Fibroblast of villous mesenchyme (primary cell): ENCODE measurements around the gene SLC2A6. TPM values are rescaled to one million over a fixed set of nuclear protein-coding genes. Genes with fewer than 3 reads are reported as not detected.

ENCODE experiments used
- DNase-seq: peaks from one replicate; pipeline ENCODE4 v3.0.0-alpha.2; 2010; ENCODE audit warnings: low read depth
- H3K4me3 ChIP-seq: 2 replicates; pipeline ENCODE4 v1.5.1; 2011; ENCODE audit warnings: low read depth, mild to moderate bottlenecking, low read length
- total RNA-seq: library from RNA; depleted of rRNA; stranded (reverse); fragments of >200 nt; gene quantifications from 2 replicates; pipeline ENCODE4 v1.2.3, GENCODE V29; 2012
- TF ChIP-seq, protein P1 (sequence below): IDR thresholded peaks from 2 replicates; pipeline ENCODE4 v1.5.1; 2012; ENCODE audit warnings: low read depth, mild to moderate bottlenecking, low read length; ENCODE audit not compliant: insufficient read depth

Gene SLC2A6
- total RNA-seq, 1 donor, result 41.9 TPM

DNA sequence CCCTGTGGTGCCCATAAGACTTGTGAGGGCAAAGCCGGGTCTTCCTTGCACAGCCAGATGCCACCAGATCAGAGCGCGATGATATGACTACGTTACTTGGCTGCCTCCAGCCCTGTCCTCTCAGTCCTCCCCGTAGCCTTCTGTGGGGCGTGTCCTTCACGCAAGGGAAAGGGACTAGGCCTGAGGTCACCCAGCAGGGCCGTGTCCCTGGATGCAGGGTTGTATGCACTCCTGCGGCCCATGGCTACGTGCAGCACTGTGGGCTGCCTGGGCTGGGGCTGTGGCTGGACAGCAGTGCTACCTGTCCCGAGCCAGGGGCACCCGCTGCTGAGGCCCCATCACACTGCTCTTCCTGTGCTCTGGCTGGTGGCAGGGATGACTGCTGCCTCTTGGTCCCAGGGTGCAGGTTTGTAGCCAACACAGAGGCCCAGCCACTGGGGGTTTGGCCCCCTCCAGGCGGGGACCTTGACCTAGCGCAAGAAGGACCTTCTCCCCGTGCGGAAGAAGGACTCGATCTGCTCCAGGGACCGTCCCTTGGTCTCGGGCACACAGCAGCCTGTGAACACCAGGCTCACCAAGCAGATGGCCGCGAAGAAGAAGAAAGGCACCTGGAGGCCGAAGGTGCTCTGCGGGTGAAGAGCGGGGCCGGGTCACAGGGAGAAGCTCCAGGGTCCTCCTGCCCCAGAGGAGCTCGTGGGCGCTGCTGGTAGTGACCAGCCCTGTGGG is 7.2 kb downstream of the SLC2A6 start:
- no peak for DNase-seq
- H3K4me3 ChIP-seq, result no peak overlapping the region
- TF ChIP-seq, protein P1, sequence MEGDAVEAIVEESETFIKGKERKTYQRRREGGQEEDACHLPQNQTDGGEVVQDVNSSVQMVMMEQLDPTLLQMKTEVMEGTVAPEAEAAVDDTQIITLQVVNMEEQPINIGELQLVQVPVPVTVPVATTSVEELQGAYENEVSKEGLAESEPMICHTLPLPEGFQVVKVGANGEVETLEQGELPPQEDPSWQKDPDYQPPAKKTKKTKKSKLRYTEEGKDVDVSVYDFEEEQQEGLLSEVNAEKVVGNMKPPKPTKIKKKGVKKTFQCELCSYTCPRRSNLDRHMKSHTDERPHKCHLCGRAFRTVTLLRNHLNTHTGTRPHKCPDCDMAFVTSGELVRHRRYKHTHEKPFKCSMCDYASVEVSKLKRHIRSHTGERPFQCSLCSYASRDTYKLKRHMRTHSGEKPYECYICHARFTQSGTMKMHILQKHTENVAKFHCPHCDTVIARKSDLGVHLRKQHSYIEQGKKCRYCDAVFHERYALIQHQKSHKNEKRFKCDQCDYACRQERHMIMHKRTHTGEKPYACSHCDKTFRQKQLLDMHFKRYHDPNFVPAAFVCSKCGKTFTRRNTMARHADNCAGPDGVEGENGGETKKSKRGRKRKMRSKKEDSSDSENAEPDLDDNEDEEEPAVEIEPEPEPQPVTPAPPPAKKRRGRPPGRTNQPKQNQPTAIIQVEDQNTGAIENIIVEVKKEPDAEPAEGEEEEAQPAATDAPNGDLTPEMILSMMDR, result no peak

DNA sequence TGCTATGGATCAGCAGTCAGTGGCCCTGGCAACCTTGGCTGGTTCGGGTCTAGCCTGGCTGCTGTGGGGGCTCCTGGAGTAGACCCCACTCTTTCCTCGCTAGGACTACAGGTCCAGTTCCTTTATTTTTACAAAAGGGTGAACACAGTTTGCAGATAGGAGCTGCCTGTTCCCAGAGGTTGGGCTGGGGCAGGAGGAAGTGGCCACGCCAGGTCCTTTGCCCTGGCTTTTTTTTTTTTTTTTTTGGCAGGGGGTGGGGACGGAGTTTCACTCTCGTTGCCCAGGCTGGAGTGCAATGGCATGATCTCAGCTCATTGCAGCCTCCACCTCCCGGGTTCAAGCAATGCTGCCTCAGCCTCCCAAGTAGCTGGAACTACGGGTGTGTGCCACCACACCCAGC is 7.9 kb downstream of the SLC2A6 start:
- DNase-seq, result no peak
- TF ChIP-seq, protein P1, result no peak
- H3K4me3 ChIP-seq, result no peak overlapping the region

DNA sequence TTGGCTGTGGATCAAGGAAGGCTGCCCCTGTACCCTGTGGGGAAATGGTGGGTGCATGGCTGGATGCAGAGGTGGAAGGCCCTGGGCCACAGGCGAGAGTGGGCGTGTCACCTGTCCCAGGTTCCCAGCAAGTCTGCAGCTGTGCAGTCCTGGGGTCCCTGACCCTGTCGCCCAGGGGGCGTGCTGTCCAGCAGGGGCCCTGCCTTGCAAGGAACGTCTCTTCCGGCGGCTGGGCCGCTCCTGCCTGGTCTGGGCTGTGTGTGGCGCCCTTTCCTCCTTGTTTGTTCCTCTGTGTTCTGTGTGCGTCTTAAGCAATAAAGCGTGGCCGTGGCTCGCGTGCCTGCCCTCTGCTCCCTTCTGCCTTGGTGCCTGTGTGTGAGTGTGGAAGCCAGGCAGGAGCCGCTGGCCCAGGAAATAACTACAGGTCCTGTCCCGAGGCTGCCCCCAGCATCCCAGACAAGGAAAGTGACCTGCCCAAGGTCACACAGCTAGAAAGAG is 8.4 kb downstream of the SLC2A6 start:
- H3K4me3 ChIP-seq, result no peak overlapping the region
- TF ChIP-seq, protein P1, result no peak
- no peak for DNase-seq

DNA sequence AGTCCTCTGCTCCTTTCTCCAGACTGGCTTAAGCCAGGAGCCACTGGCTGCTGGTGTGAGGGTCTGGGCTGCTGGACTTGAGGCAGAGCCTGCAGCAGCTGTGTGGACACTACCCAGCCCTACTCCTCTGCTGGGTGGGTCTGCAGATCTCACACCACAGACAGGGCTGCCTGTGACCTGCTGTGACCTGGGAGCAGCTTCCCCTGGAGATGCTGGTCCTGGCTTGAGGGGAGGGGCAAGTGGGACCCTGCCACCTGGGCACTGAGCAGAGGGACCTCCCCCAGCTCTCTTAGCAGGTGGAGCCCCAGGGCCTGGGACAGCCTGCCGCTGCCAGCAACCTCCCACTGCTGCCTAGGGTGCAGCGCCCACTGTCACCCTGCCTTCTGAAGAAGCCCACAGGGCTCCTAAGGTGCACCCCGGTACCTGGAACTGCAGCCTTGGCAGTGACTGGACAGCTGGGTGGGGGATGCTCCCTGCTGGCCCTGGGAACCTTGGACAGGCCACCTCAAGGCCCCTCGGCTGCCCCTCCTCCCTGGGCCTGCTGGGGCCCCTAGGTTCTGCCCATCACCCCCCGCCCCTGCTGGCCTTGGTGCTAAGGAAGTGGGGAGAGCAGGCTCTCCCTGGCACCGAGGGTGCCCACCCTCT is 10.0 kb downstream of the SLC2A6 start:
- TF ChIP-seq, protein P1, result no peak
- no peak overlapping the region for H3K4me3 ChIP-seq
- DNase-seq, result no peak

DNA sequence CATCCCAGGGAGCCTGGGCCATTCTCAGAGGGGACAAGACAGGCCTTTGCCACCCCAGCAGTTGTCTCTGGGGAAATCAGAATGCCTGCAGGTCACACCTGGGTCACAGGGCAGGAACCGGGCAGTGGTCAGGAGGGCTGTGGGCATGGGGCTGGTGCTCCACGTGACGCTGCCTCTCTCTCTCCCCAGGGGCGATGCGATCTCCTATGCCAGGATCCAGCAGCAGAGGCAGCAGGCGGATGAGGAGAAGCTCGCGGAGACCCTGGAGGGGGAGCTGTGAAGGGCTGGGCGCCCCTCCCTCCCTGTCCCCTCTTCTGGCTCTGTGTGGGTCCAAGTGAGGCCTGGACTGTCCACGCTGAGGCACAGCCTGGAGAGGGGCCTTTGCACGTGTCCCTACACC is 10.5 kb downstream of the SLC2A6 start:
- TF ChIP-seq, protein P1, result no peak
- DNase-seq, result no peak
- H3K4me3 ChIP-seq, result no peak overlapping the region

DNA sequence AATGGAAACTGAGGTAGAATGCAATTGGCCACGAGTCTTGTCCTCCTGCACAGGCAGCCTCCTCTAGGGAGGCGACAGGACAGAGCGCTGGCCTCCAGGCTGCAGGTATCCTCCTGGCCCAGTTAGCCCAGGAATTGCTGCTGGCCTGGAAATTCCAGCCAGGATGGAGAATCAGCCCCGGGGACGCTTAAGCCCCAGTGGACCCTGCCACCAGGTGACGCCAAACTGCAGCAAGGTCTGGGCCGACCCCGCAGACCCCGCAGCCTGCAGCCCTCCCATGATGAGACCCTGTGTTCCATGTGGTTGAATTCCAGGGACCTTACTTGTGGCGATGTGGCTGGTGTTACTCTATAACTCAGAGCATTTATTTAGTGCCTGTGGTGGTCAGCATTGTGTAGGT is 11.8 kb downstream of the SLC2A6 start:
- TF ChIP-seq, protein P1, result no peak
- no peak overlapping the region for H3K4me3 ChIP-seq
- DNase-seq, result no peak

DNA sequence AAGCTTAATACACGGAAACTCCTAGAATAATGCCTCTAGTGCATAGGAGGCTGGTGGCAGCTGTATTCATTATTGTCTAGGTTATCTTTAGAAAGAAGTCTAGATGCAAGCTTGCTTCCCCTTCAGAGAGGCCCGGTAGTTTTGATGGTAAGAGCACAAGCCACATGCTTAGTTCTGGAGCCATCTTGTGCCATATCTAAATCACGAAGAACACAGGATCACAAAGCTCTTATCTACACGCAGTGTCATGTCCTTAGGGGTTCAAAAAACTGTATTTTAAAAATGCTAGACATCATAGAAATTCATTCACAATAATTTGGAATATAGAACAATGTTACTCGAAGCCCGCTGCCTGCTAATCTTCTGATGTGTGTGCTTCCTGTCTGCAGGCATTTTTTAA is 12.9 kb downstream of the SLC2A6 start:
- TF ChIP-seq, protein P1, result no peak
- DNase-seq, result no peak
- H3K4me3 ChIP-seq, result no peak overlapping the region
